Upper lobe of left lung (tissue), 6 donors: ENCODE measurements around the gene STAP2. TPM values are rescaled to one million over a fixed set of nuclear protein-coding genes. Genes with fewer than 3 reads are reported as not detected.

Experiments
- ATAC-seq, 2 donors: fragments of 200-7000 bp; cut with Tn5 transposase; one replicate each; pipeline ENCODE4 v1.9.1; 2022; ENCODE audit warnings: mild to moderate bottlenecking in 2 of 2, moderate library complexity in 2 of 2; ENCODE audit not compliant: low FRiP score in 2 of 2
- DNase-seq, 2 donors: peaks; one replicate each; pipeline ENCODE4 v3.0.0-alpha.2; 2019 to 2020
- H3K27ac ChIP-seq, 4 donors: fragments of 200-600 bp; sonication (generic); one replicate each; pipeline ENCODE4 v1.5.1; 2016 to 2019
- H3K27me3 ChIP-seq, 4 donors: fragments of 200-600 bp; sonication (generic); one replicate each; pipeline ENCODE4 v1.5.1; 2017 to 2019
- H3K36me3 ChIP-seq, 4 donors: fragments of 200-600 bp; sonication (generic); one replicate each; pipeline ENCODE4 v1.5.1; 2016 to 2019
- H3K4me1 ChIP-seq, 4 donors: fragments of 200-600 bp; sonication (generic); one replicate each; pipeline ENCODE4 v1.5.1; 2018 to 2019
- H3K4me3 ChIP-seq, 4 donors: fragments of 200-600 bp; sonication (generic); one replicate each; pipeline ENCODE4 v1.5.1; 2017 to 2019; ENCODE audit warnings: mild to moderate bottlenecking in 2 of 4, moderate library complexity in 1 of 4
- H3K9me3 ChIP-seq, 4 donors: fragments of 200-600 bp; sonication (generic); one replicate each; pipeline ENCODE4 v1.5.1; 2018 to 2019
- CTCF ChIP-seq, 6 experiments: fragments of 450-650 bp in 4 of 6; fragments of 200-600 bp in 2 of 6; sonication (generic) in 2 of 6; IDR thresholded peaks; one replicate each; pipeline ENCODE4 v1.5.1; 2016 to 2019; ENCODE audit warnings: antibody characterized with exemption in 6 of 6
- EP300 ChIP-seq, 4 donors: sonication (generic); formaldehyde crosslinking; IDR thresholded peaks; one replicate each; pipeline ENCODE4 v1.5.1; 2017; ENCODE audit warnings: antibody characterized with exemption in 4 of 4, control low read depth in 2 of 4
- POLR2A ChIP-seq, 4 donors: fragments of 450-650 bp; IDR thresholded peaks; one replicate each; pipeline ENCODE4 v1.5.1; 2016 to 2017; ENCODE audit warnings: antibody characterized with exemption in 4 of 4, mild to moderate bottlenecking in 2 of 4
- POLR2AphosphoS5 ChIP-seq, 2 donors: sonication (generic); formaldehyde crosslinking; IDR thresholded peaks; one replicate each; pipeline ENCODE4 v1.5.1; 2017; ENCODE audit warnings: antibody characterized with exemption in 2 of 2
- WGBS, 2 donors: methylation state at CpG; one replicate each; pipeline ENCODE4 v1.1.5; 2017 to 2018; 5-methylcytosine and 5-hydroxymethylcytosine counted together
- total RNA-seq, 6 donors: library from RNA; depleted of rRNA in 4 of 6; stranded (reverse); fragments of >200 nt in 4 of 6; gene quantifications; one replicate each; pipeline versions ENCODE4 v1.1.0 to v1.2.1, GENCODE V29; 2016 to 2021
- donor health status: DM: no; HTN: no; CAD: no; lungs with moderate emphysema.
- donor health status: DM: no; HTN: yes; CAD: no; lungs with severe emphysema.

Gene STAP2
- total RNA-seq, 6 donors from 2014 or later = 11.2 to 39.8 (median 14.7) TPM

- Histone ChIP-seq H3K36me3 (peaks cover 0 to 8% (median 0%) of the 10 kb centered on the region in 4 donors), H3K4me1 (peaks cover 12 to 20% (median 16%) of the 10 kb centered on the region in 4 donors), H3K9me3 (no peaks in the 10 kb centered on the region), H3K27me3 (no peaks in the 10 kb centered on the region), H3K4me3 (peak within 1 kb of the TSS; percentile 73 to 100 (median 88)), H3K27ac (peak within 1 kb of the TSS; percentile 87 to 96 (median 90))
- 15 to 31% methylated on average over 12 to 36 of the region's 101 CpGs for WGBS, 2 donors
- TF ChIP-seq EP300 (IDR thresholded peaks at IDR 0.05) = peak in 1 of 4 donors; percentile 18
- TF ChIP-seq POLR2A (IDR thresholded peaks at IDR 0.05) = peak in 1 of 4 donors; percentile 51
- peak in 1 of 2 donors; percentile 79 for TF ChIP-seq POLR2AphosphoS5 (IDR thresholded peaks at IDR 0.05)
- TF ChIP-seq CTCF (IDR thresholded peaks at IDR 0.05) = no peak
- ATAC-seq (peak; percentile 92 to 94), DNase-seq (peak; percentile 95 to 99)
These were observed 5.0 kb upstream of the STAP2 start, which contains the start of gene MPND for GRCh38 chr19:4343370-4344307. MPND (plus strand) TSS chr19:4343562; CDS start chr19:4343594, 32 bp downstream.

- WGBS, 2 donors = 1% methylated on average over 24 to 33 of the region's 39 CpGs
- H3K9me3 ChIP-seq = no peaks in the 10 kb centered on the region
These were observed 4.2 kb upstream of the STAP2 start for GRCh38 chr19:4342615-4343369.

GRCh38 chr19:4342314-4342614 is 3.6 kb upstream of the STAP2 start:
- WGBS, 2 donors = 0 to 2% methylated on average over 10 of the region's 10 CpGs
- DNase-seq = no peak
- H3K27me3 ChIP-seq = no peaks in the 10 kb centered on the region
- H3K9me3 ChIP-seq = no peaks in the 10 kb centered on the region
- peak overlapping the region; percentile 87 to 96 (median 90) for H3K27ac ChIP-seq
- peaks cover 18 to 30% (median 21%) of the 10 kb centered on the region in 4 donors for H3K4me1 ChIP-seq
- H3K4me3 ChIP-seq = peak overlapping the region; percentile 73 to 100 (median 88)
- peak; percentile 3 to 25 for ATAC-seq
- peaks cover 0 to 5% (median 0%) of the 10 kb centered on the region in 4 donors for H3K36me3 ChIP-seq
- TF ChIP-seq CTCF (IDR thresholded peaks at IDR 0.05) = no peak

More at GRCh38 chr19:4342615-4343369, 4.2 kb upstream of the STAP2 start:
- Histone ChIP-seq H3K4me1 (peaks cover 16 to 28% (median 20%) of the 10 kb centered on the region in 4 donors), H3K27ac (peak overlapping the region; percentile 87 to 96 (median 90)), H3K27me3 (no peaks in the 10 kb centered on the region), H3K4me3 (peak overlapping the region; percentile 73 to 100 (median 88)), H3K36me3 (peaks cover 0 to 5% (median 0%) of the 10 kb centered on the region in 4 donors)
- TF ChIP-seq EP300 (IDR thresholded peaks at IDR 0.05) (no peak), POLR2A (IDR thresholded peaks at IDR 0.05) (peak in 3 of 4 donors; percentile 68 to 94 (median 89)), CTCF (IDR thresholded peaks at IDR 0.05) (peak in 3 of 6 experiments; percentile 9 to 38 (median 33)), POLR2AphosphoS5 (IDR thresholded peaks at IDR 0.05) (peak; percentile 79 to 93)
- DNase-seq (peak; percentile 92 to 98), ATAC-seq (peak; percentile 96 to 98)

- TF ChIP-seq EP300 (IDR thresholded peaks at IDR 0.05) = no peak
- peak in 1 of 2 donors; percentile 29 for TF ChIP-seq POLR2AphosphoS5 (IDR thresholded peaks at IDR 0.05)
- TF ChIP-seq CTCF (IDR thresholded peaks at IDR 0.05) = no peak
- TF ChIP-seq POLR2A (IDR thresholded peaks at IDR 0.05) = no peak
- 16 to 18% methylated on average over 14 of the region's 14 CpGs for WGBS, 2 donors
- peak in 1 of 2 donors; percentile 41 for DNase-seq
- Histone ChIP-seq H3K4me1 (peaks cover 11 to 22% (median 14%) of the 10 kb centered on the region in 4 donors), H3K36me3 (no peaks in the 10 kb centered on the region), H3K27ac (peak overlapping the region; percentile 75 to 89 (median 81)), H3K27me3 (no peaks in the 10 kb centered on the region), H3K9me3 (no peaks in the 10 kb centered on the region), H3K4me3 (peak overlapping the region; percentile 19 to 56 (median 50))
- no peak for ATAC-seq
These were observed 654 bp downstream of the STAP2 start for GRCh38 chr19:4337906-4338440.
